GM12878 (cell line): ENCODE measurements around the gene ERP44. TPM values are rescaled to one million over a fixed set of nuclear protein-coding genes. Genes with fewer than 3 reads are reported as not detected.

Experiments used
- ATAC-seq: fragments of 200-7000 bp; cut with Tn5 transposase; 3 replicates; pipeline ENCODE4 v1.9.1; 2020; ENCODE audit warnings: mild to moderate bottlenecking, moderate library complexity
- BruUV-seq: library from RNA; stranded (reverse); fragments of 400-500 nt; replicated peaks from 2 replicates; lab custom pipeline; 2021; lab: Mats Ljungman, UMichigan
- CTCF ChIA-PET: fragments of 300-600 bp; sonication (Branson Sonifier 250); formaldehyde crosslinking; extraction: SDS; loops from one replicate; lab custom pipeline; 2021; ENCODE audit warnings: inconsistent platforms; lab: Yijun Ruan, JAX
- POLR2A ChIA-PET: fragments of 350-600 bp; formaldehyde crosslinking; extraction: SDS; loops from one replicate; lab custom pipeline; 2021; ENCODE audit warnings: inconsistent platforms; lab: Charles Lee
- RAD21 ChIA-PET: fragments of 300-600 bp; sonication (Branson Sonifier 250); formaldehyde crosslinking; loops from one replicate; lab custom pipeline; 2023; ENCODE audit warnings: antibody characterized with exemption; ENCODE audit not compliant: unreplicated experiment; lab: Charles Lee
- SMC1A ChIA-PET: fragments of 300-600 bp; sonication (Branson Sonifier 250); formaldehyde crosslinking; loops from one replicate; lab custom pipeline; 2023; ENCODE audit not compliant: unreplicated experiment, uncharacterized antibody; lab: Charles Lee
- DNase-seq: peaks from one replicate; pipeline ENCODE4 v3.0.0-alpha.2; 2011; ENCODE audit warnings: low read depth, low spot score
- FAIRE-seq: peaks from 3 replicates; lab custom pipeline; 2011; peaks lifted over from hg19 to GRCh38; lab: Jason Lieb, UNC
- H2AFZ ChIP-seq: 2 replicates; pipeline ENCODE4 v1.6.0; 2011; ENCODE audit warnings: low read depth, low read length, control low read depth; ENCODE audit not compliant: control insufficient read depth
- H3K27ac ChIP-seq: 2 replicates; pipeline ENCODE4 v1.5.1; 2011; ENCODE audit warnings: control low read depth; ENCODE audit not compliant: control insufficient read depth, insufficient read depth
- H3K27me3 ChIP-seq, 2 experiments: replicated peaks in 1 of 2; 2 replicates each; pipeline versions ENCODE4 v1.6.0 to v1.6.1; 2011; ENCODE audit warnings: low read length in 1 of 2; ENCODE audit not compliant: control insufficient read depth in 2 of 2, insufficient read depth in 2 of 2
- H3K36me3 ChIP-seq, 2 experiments: 2 replicates each; pipeline ENCODE4 v1.5.1; 2011; ENCODE audit warnings: low read length in 1 of 2; ENCODE audit not compliant: control insufficient read depth in 2 of 2, insufficient read depth in 2 of 2
- H3K4me1 ChIP-seq: 2 replicates; pipeline ENCODE4 v1.6.1; 2011; ENCODE audit warnings: mild to moderate bottlenecking, low read length, moderate library complexity, mixed read lengths; ENCODE audit not compliant: control insufficient read depth, insufficient read depth
- H3K4me2 ChIP-seq: 2 replicates; pipeline ENCODE4 v1.6.0; 2011; ENCODE audit warnings: control low read depth; ENCODE audit not compliant: control insufficient read depth, insufficient read depth
- H3K4me3 ChIP-seq: fragments of 200-600 bp; sonication (generic); 2 replicates; pipeline ENCODE4 v1.5.1; 2016
- H3K79me2 ChIP-seq: 2 replicates; pipeline ENCODE4 v1.6.0; 2011; ENCODE audit warnings: low read length; ENCODE audit not compliant: control insufficient read depth, insufficient read depth
- H3K9ac ChIP-seq: 2 replicates; pipeline ENCODE4 v1.8.0; 2011; ENCODE audit warnings: low read length, control low read depth, mixed read lengths; ENCODE audit not compliant: control insufficient read depth, insufficient read depth
- H3K9me3 ChIP-seq: replicated peaks from 3 replicates; pipeline ENCODE4 v1.5.1; 2011; ENCODE audit warnings: mild to moderate bottlenecking, low read length; ENCODE audit not compliant: control insufficient read depth, insufficient read depth
- H4K20me1 ChIP-seq: 2 replicates; pipeline ENCODE4 v1.6.0; 2011; ENCODE audit not compliant: control insufficient read depth, insufficient read depth
- MEF2B ChIP-seq: fragments of 450-650 bp; IDR thresholded peaks from 2 replicates; pipeline ENCODE4 v1.6.1; 2018; ENCODE audit warnings: mild to moderate bottlenecking, moderate library complexity; ENCODE audit not compliant: partially characterized antibody, poor library complexity, severe bottlenecking
- RAD21 ChIP-seq: IDR thresholded peaks from 2 replicates; pipeline ENCODE4 v1.6.1; 2011; ENCODE audit warnings: mild to moderate bottlenecking, low read depth, low read length, moderate library complexity; ENCODE audit not compliant: insufficient read depth
- SMC3 ChIP-seq: IDR thresholded peaks from 2 replicates; pipeline ENCODE4 v1.6.1; 2011; ENCODE audit warnings: low read length, improper control_type of control experiment, borderline replicate concordance
- WGBS: methylation state at CpG from one replicate; pipeline ENCODE4 v1.1.6; 2016; ENCODE audit warnings: low lambda C conversion rate; ENCODE audit not compliant: insufficient replicate concordance, insufficient coverage; ENCODE audit errors: missing lambda C conversion rate; 5-methylcytosine and 5-hydroxymethylcytosine counted together
- in situ Hi-C: fragments of 300-500 bp; cut with MboI; formaldehyde crosslinking; loops from 9 replicates; pipeline ENCODE4 v1.14.3; 2018; ENCODE audit warnings: mixed read lengths
- intact Hi-C: fragments of 100-400 bp; cut with micrococcal nuclease; formaldehyde crosslinking; loops from one replicate; pipeline ENCODE4 v1.14.2; 2022; ENCODE audit not compliant: unreplicated experiment
- polyA plus RNA-seq, 11 experiments: library from polyadenylated mRNA; depleted of rRNA in 4 of 11; unstranded in 6 of 11; stranded (reverse) in 5 of 11; fragments of >200 nt; fragmentation: Nextera tagmentation in 4 of 11; fragmentation: Illumina TruSeq in 1 of 11; extraction: Ambion mirVana in 4 of 11; extraction: Trizol in 1 of 11; gene quantifications; 1 replicate in 1 of 11; 2 replicates in 10 of 11; pipeline versions ENCODE4 v1.2.1 to v1.2.3, GENCODE V29; 2011 to 2016; ENCODE audit warnings: inconsistent platforms in 2 of 11, missing spikeins in 2 of 11, low read depth in 1 of 11
- total RNA-seq, 4 experiments: library from RNA; depleted of rRNA in 3 of 4; stranded (reverse); fragments of >200 nt in 3 of 4; fragmentation: Illumina TruSeq in 1 of 4; extraction: Trizol in 1 of 4; gene quantifications; 2 replicates each; pipeline versions ENCODE4 v1.2.1 to v1.2.3, GENCODE V29; 2013 to 2021
- TF ChIP-seq, protein P1 (sequence below), 3 experiments: IDR thresholded peaks in 2 of 3; conservative IDR thresholded peaks in 1 of 3; 2 replicates each; pipeline ENCODE4 v1.5.1; 2011; ENCODE audit warnings: low read depth in 3 of 3, low read length in 3 of 3, mild to moderate bottlenecking in 3 of 3, control low read depth in 2 of 3, moderate library complexity in 2 of 3, inconsistent platforms in 1 of 3, mixed read lengths in 1 of 3; ENCODE audit not compliant: control insufficient read depth in 2 of 3, insufficient read depth in 1 of 3; ENCODE audit errors: extremely low read depth in 1 of 3

The ERP44 gene
- total and polyA plus RNA-seq, 10 of the 15 experiments (the other 5 are each of a cell fraction or from before 2014, with no cell fraction given) = 11.5 to 52.4 (median 20.2) TPM

DNA sequence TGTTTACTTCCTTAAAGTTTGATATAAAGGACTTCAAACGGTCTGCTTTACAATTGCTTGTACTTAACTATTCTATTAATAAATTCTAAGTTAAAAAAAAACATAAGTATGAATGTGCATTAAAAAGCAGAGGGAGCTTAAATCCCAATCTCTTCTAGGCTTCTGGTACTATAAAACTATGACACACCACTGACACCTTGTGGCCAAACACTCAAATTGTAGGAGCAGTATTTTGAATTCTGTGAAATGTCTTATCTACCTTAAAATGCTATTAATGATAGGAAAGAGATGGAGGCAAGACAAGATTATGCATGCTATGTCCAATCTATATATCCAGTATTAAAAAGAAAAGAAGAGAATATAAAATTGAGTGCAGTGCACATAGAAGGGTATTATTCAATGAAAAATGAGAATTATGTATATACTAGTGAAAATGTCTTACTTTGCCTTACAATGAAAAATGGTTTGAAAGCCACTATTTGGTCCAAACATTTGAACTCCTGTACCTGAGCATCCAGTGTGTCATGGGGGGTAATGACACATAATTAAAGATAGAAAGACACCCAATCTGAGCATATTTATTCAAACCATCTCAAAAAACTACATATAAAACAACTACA is 87.6 kb downstream of the ERP44 start:
- CTCF ChIA-PET = interaction anchor here (0.6 to 2.6 kb wide), 14 partner anchors 40 to 850 kb away, joined by 3 to 16 read pairs (median 4); partner anchors contain the start of gene NR4A3
- SMC1A ChIA-PET = interaction anchor here (0.7 to 4.9 kb wide), 7 partner anchors 12 to 780 kb away, joined by 3 to 18 read pairs (median 4); no protein-coding TSS in a partner anchor
- peak; percentile 73 for ATAC-seq
- WGBS = 3% methylated on average over 1 of the region's 1 CpG
- intact Hi-C loops = loop anchor here (1.0 to 5.0 kb wide), 6 partner anchors 187 to 849 kb away; no protein-coding TSS in a partner anchor
- POLR2A ChIA-PET = interaction anchor here (0.6 to 1.0 kb wide), 2 partner anchors 152 to 418 kb away, joined by 4 to 7 read pairs; no protein-coding TSS in a partner anchor
- H3K4me2 ChIP-seq = no peak overlapping the region
- no peaks in the 10 kb centered on the region; the same call in 2 of the 3 replicates for H3K9me3 ChIP-seq
- H4K20me1 ChIP-seq = no peaks in the 10 kb centered on the region
- BruUV-seq = no TSS peak
- in situ Hi-C loops = loop anchor here (5.0 to 25.0 kb wide), 3 partner anchors 199 to 829 kb away; partner anchors contain the start of genes CAVIN4 and NR4A3
- peak; percentile 38 for DNase-seq
- H3K79me2 ChIP-seq = no peaks in the 10 kb centered on the region
- H3K36me3 ChIP-seq = peaks cover 0 to 12% of the 10 kb centered on the region in 2 experiments; a peak in 2 of 4 replicates
- FAIRE-seq = peak; percentile 83
- H3K27me3 ChIP-seq = no peaks in the 10 kb centered on the region
- RAD21 ChIA-PET = interaction anchor here (0.6 to 1.4 kb wide), 7 partner anchors 32 to 848 kb away, joined by 3 to 18 read pairs (median 3); partner anchors contain the start of gene NR4A3
- no peaks in the 10 kb centered on the region for H3K4me1 ChIP-seq
- TF ChIP-seq, protein P1, sequence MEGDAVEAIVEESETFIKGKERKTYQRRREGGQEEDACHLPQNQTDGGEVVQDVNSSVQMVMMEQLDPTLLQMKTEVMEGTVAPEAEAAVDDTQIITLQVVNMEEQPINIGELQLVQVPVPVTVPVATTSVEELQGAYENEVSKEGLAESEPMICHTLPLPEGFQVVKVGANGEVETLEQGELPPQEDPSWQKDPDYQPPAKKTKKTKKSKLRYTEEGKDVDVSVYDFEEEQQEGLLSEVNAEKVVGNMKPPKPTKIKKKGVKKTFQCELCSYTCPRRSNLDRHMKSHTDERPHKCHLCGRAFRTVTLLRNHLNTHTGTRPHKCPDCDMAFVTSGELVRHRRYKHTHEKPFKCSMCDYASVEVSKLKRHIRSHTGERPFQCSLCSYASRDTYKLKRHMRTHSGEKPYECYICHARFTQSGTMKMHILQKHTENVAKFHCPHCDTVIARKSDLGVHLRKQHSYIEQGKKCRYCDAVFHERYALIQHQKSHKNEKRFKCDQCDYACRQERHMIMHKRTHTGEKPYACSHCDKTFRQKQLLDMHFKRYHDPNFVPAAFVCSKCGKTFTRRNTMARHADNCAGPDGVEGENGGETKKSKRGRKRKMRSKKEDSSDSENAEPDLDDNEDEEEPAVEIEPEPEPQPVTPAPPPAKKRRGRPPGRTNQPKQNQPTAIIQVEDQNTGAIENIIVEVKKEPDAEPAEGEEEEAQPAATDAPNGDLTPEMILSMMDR (IDR thresholded peaks at IDR 0.05 in 2 of 3, conservative IDR thresholded peaks at IDR 0.05 in 1 of 3; ENCODE audit: control insufficient read depth in 2 of 3, extremely low read depth in 1 of 3, insufficient read depth in 1 of 3, low read depth in 3 of 3, low read length in 3 of 3) = peak; percentile 48 to 58 (median 56)
- no peak for TF ChIP-seq MEF2B
- TF ChIP-seq SMC3 = peak; percentile 74; the same call in 1 of the 2 replicates
- peak; percentile 76 for TF ChIP-seq RAD21
- H2AFZ ChIP-seq = no peak overlapping the region
- H3K4me3 ChIP-seq = no peak overlapping the region
- H3K27ac ChIP-seq = no peak overlapping the region
- H3K9ac ChIP-seq = no peak overlapping the region
